Right ventricle myocardium superior (tissue), 1 donor: Measurements from ENCODE around the gene GPER1. TPM values are rescaled to one million over a fixed set of nuclear protein-coding genes. Genes with fewer than 3 reads are reported as not detected.

Experiments used
- ATAC-seq: fragments of 200-7000 bp; cut with Tn5 transposase; one replicate; pipeline ENCODE4 v1.9.1; 2020; ENCODE audit warnings: mild to moderate bottlenecking; ENCODE audit not compliant: poor library complexity
- DNase-seq: peaks from one replicate; pipeline ENCODE4 v3.0.0-alpha.2; 2020
- intact Hi-C: fragments of 100-400 bp; cut with DNase I; formaldehyde crosslinking; loops from one replicate; pipeline ENCODE4 v1.11.2; 2022
- total RNA-seq: library from RNA; stranded (reverse); fragmentation: NEBNext Ultra II Directional; extraction: Animal tissue kit (Norgen Biotek cat#: 25700); gene quantifications from one replicate; pipeline ENCODE4 v1.2.1, GENCODE V29; 2021
- donor health status: DM: no; HTN: yes; CAD: no; lungs with severe emphysema.

Gene GPER1
- total RNA-seq, 1 donor from 2014 or later = 2.5 TPM

GRCh38 chr7:1081336-1081735 is 6.6 kb upstream of the GPER1 start:
- intact Hi-C loops = no loop called here
- ATAC-seq = no peak

GRCh38 chr7:1081931-1082401 is 5.9 kb upstream of the GPER1 start:
- DNase-seq = no peak
- intact Hi-C loops = no loop called here
- ATAC-seq = peak; percentile 34

More at GRCh38 chr7:1081336-1081735, 6.6 kb upstream of the GPER1 start:
- DNase-seq = no peak

GRCh38 chr7:1083729-1084657 is 3.9 kb upstream of the GPER1 start:
- peak; percentile 72 for DNase-seq
- intact Hi-C loops = no loop called here
- no peak for ATAC-seq

- intact Hi-C loops = loop anchor here (5.0 kb wide), 1 partner anchor 37 kb away; no protein-coding TSS in a partner anchor
- DNase-seq = no peak
- ATAC-seq = no peak
Measured at GRCh38 chr7:1085266-1085665, 2.6 kb upstream of the GPER1 start.

GRCh38 chr7:1085910-1086421 is 1.9 kb upstream of the GPER1 start:
- ATAC-seq = no peak
- intact Hi-C loops = loop anchor here (5.0 kb wide), 1 partner anchor 36 kb away; no protein-coding TSS in a partner anchor
- DNase-seq = no peak

- intact Hi-C loops = loop anchor here (5.0 kb wide), 1 partner anchor 35 kb away; no protein-coding TSS in a partner anchor
- DNase-seq (peak; percentile 80), ATAC-seq (peak; percentile 83)
Measured at GRCh38 chr7:1086588-1087464, 1.1 kb upstream of the GPER1 start.

- ATAC-seq (no peak), DNase-seq (no peak)
- intact Hi-C loops = loop anchor here (5.0 kb wide), 1 partner anchor 35 kb away; no protein-coding TSS in a partner anchor
Measured at GRCh38 chr7:1087465-1087814, 473 bp upstream of the GPER1 start.

- DNase-seq (peak; percentile 40), ATAC-seq (no peak)
- intact Hi-C loops = no loop called here
Measured at GRCh38 chr7:1090236-1090635, 2.3 kb downstream of the GPER1 start.

GRCh38 chr7:1090686-1091643 is 3.1 kb downstream of the GPER1 start:
- no peak for ATAC-seq
- intact Hi-C loops = no loop called here
- peak; percentile 30 for DNase-seq

- intact Hi-C loops = no loop called here
- DNase-seq (peak; percentile 25), ATAC-seq (no peak)
Measured at GRCh38 chr7:1091644-1092027, 3.7 kb downstream of the GPER1 start.

- intact Hi-C loops = no loop called here
- no peak for ATAC-seq
- peak; percentile 22 for DNase-seq
Measured at GRCh38 chr7:1092161-1092632, 4.3 kb downstream of the GPER1 start.

GRCh38 chr7:1092806-1093501 is 5.0 kb downstream of the GPER1 start:
- no peak for ATAC-seq
- no peak for DNase-seq
- intact Hi-C loops = no loop called here

GRCh38 chr7:1093502-1093843 is 5.6 kb downstream of the GPER1 start:
- ATAC-seq (no peak), DNase-seq (no peak)
- intact Hi-C loops = no loop called here

- ATAC-seq = no peak
- intact Hi-C loops = no loop called here
- no peak for DNase-seq
Measured at GRCh38 chr7:1093916-1094508, 6.1 kb downstream of the GPER1 start.

- ATAC-seq (no peak), DNase-seq (no peak)
- intact Hi-C loops = no loop called here
Measured at GRCh38 chr7:1094870-1095269, 7.0 kb downstream of the GPER1 start.

- DNase-seq (no peak), ATAC-seq (peak; percentile 26)
- intact Hi-C loops = no loop called here
Measured at GRCh38 chr7:1095621-1096155, 7.8 kb downstream of the GPER1 start.
